ENCODE data around the gene PDP2. TPM values are rescaled to one million over a fixed set of nuclear protein-coding genes. Genes with fewer than 3 reads are reported as not detected.

Gene PDP2
- total and polyA plus RNA-seq, 2 of the 4 experiments (the other 2 are of a cell fraction) = 5.3 to 16.8 TPM

GRCh38 chr16:66853261-66854139 is 26.8 kb upstream of the PDP2 start:
- no peak overlapping the region for H3K4me2 ChIP-seq (ENCODE audit: low read depth, low read length)
- H2AK5ac ChIP-seq (ENCODE audit: low read depth, low read length) = no peak overlapping the region
- no peak for ATAC-seq (ENCODE audit: low read depth)
- H3K18ac ChIP-seq (ENCODE audit: low read depth, low read length) = no peak overlapping the region
- H3K4me1 ChIP-seq (ENCODE audit: control insufficient read depth, insufficient read depth, low read length) = no peaks in the 10 kb centered on the region
- H2BK120ac ChIP-seq (ENCODE audit: low read depth, low read length) = no peak overlapping the region
- H3K56ac ChIP-seq (ENCODE audit: extremely low read depth, insufficient read depth, low read length) = no peak overlapping the region
- intact Hi-C loops (cut with micrococcal nuclease) (no loop called here), in situ Hi-C loops (cut with MboI; ENCODE audit: low sequenced_read_pairs) (no loop called here), dilution Hi-C loops (cut with HindIII; ENCODE audit: low sequenced_read_pairs, unreplicated experiment) (no loop called here)
- H3K9ac ChIP-seq (ENCODE audit: low read depth, low read length) = no peak overlapping the region
- no peaks in the 10 kb centered on the region for H3K9me1 ChIP-seq (ENCODE audit: insufficient read depth, low read length)
- ChIA-PET CTCF (no interaction called here), POLR2A (ENCODE audit: unreplicated experiment) (interaction anchor here (0.6 kb wide), 1 partner anchor 186 kb away, joined by 3 read pairs; no protein-coding TSS in a partner anchor)
- BruUV-seq (replicated peaks) = no TSS peak
- no peak overlapping the region for H4K5ac ChIP-seq (ENCODE audit: low read depth, low read length)
- H4K8ac ChIP-seq (ENCODE audit: low read depth in 2 of 2, low read length in 2 of 2) = no peak overlapping the region
- H2AFZ ChIP-seq (replicated peaks; ENCODE audit: low read length, poor library complexity) = no peak overlapping the region
- H3K79me1 ChIP-seq (ENCODE audit: low read depth in 1 of 2, low read length in 2 of 2) = no peaks in the 10 kb centered on the region
- no peak overlapping the region for H3K4me3 ChIP-seq (ENCODE audit: insufficient read depth, low read depth, low read length)
- H2BK20ac ChIP-seq (ENCODE audit: low read depth, low read length) = no peak overlapping the region
- H3K4ac ChIP-seq (ENCODE audit: low read depth, low read length) = no peak overlapping the region
- peaks cover 34% of the 10 kb centered on the region for H3K27me3 ChIP-seq (ENCODE audit: control insufficient read depth, insufficient read depth, low read length)
- H3K27ac ChIP-seq (ENCODE audit: insufficient read depth, low read length) = no peak overlapping the region
- no peaks in the 10 kb centered on the region for H3K36me3 ChIP-seq (ENCODE audit: control insufficient read depth, insufficient read depth, low read length)
- no peak overlapping the region for H2AK9ac ChIP-seq (replicated peaks; ENCODE audit: low read depth, low read length, poor library complexity)
- H2BK15ac ChIP-seq (ENCODE audit: low read depth, low read length) = no peak overlapping the region
- H3K14ac ChIP-seq (replicated peaks; ENCODE audit: low read depth, low read length) = no peak overlapping the region
- H4K20me1 ChIP-seq (ENCODE audit: insufficient read depth, low read length) = no peaks in the 10 kb centered on the region
- H4K91ac ChIP-seq (ENCODE audit: insufficient read depth, low read depth, low read length) = no peak overlapping the region
- DNase-seq = no peak
- H2BK5ac ChIP-seq (ENCODE audit: low read depth, low read length, poor library complexity, severe bottlenecking) = no peak overlapping the region
- no peak for TF ChIP-seq RAD21 (IDR thresholded peaks at IDR 0.05; ENCODE audit: low read length)
- TF ChIP-seq MAFK (IDR thresholded peaks at IDR 0.05; ENCODE audit: low read depth, low read length) = no peak
- no peak for TF ChIP-seq CEBPB (IDR thresholded peaks at IDR 0.05; ENCODE audit: low read depth, low read length)
- TF ChIP-seq, protein P1, sequence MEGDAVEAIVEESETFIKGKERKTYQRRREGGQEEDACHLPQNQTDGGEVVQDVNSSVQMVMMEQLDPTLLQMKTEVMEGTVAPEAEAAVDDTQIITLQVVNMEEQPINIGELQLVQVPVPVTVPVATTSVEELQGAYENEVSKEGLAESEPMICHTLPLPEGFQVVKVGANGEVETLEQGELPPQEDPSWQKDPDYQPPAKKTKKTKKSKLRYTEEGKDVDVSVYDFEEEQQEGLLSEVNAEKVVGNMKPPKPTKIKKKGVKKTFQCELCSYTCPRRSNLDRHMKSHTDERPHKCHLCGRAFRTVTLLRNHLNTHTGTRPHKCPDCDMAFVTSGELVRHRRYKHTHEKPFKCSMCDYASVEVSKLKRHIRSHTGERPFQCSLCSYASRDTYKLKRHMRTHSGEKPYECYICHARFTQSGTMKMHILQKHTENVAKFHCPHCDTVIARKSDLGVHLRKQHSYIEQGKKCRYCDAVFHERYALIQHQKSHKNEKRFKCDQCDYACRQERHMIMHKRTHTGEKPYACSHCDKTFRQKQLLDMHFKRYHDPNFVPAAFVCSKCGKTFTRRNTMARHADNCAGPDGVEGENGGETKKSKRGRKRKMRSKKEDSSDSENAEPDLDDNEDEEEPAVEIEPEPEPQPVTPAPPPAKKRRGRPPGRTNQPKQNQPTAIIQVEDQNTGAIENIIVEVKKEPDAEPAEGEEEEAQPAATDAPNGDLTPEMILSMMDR (conservative IDR thresholded peaks at IDR 0.05; ENCODE audit: low read depth, low read length) = no peak
- no peak for TF ChIP-seq NFE2L2 (IDR thresholded peaks at IDR 0.05; ENCODE audit: low read depth, low read length)
- no peak overlapping the region for H3K23ac ChIP-seq (ENCODE audit: low read depth, low read length)
- WGBS, 2 experiments (ENCODE audit: extremely low coverage in 2 of 2, insufficient read length in 1 of 2) = 69% methylated on average over 3 of the region's 15 CpGs; no CpG with 5 or more reads in 1 of the 2 experiments
- H3K9me3 ChIP-seq (ENCODE audit: control insufficient read depth, insufficient read depth, low read length) = no peaks in the 10 kb centered on the region
